EL (cell line): ENCODE measurements around the gene SNX14.
"Not testable (repeated sequence)": the region's sequence is repeated elsewhere in the genome, so short reads cannot be mapped to it uniquely, and the experiment has no call there.

ENCODE experiments used
- DNase-seq: peaks from one replicate; pipeline ENCODE4 v3.0.0-alpha.2; 2016

The SNX14 gene, protein sequence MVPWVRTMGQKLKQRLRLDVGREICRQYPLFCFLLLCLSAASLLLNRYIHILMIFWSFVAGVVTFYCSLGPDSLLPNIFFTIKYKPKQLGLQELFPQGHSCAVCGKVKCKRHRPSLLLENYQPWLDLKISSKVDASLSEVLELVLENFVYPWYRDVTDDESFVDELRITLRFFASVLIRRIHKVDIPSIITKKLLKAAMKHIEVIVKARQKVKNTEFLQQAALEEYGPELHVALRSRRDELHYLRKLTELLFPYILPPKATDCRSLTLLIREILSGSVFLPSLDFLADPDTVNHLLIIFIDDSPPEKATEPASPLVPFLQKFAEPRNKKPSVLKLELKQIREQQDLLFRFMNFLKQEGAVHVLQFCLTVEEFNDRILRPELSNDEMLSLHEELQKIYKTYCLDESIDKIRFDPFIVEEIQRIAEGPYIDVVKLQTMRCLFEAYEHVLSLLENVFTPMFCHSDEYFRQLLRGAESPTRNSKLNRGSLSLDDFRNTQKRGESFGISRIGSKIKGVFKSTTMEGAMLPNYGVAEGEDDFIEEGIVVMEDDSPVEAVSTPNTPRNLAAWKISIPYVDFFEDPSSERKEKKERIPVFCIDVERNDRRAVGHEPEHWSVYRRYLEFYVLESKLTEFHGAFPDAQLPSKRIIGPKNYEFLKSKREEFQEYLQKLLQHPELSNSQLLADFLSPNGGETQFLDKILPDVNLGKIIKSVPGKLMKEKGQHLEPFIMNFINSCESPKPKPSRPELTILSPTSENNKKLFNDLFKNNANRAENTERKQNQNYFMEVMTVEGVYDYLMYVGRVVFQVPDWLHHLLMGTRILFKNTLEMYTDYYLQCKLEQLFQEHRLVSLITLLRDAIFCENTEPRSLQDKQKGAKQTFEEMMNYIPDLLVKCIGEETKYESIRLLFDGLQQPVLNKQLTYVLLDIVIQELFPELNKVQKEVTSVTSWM

DNA sequence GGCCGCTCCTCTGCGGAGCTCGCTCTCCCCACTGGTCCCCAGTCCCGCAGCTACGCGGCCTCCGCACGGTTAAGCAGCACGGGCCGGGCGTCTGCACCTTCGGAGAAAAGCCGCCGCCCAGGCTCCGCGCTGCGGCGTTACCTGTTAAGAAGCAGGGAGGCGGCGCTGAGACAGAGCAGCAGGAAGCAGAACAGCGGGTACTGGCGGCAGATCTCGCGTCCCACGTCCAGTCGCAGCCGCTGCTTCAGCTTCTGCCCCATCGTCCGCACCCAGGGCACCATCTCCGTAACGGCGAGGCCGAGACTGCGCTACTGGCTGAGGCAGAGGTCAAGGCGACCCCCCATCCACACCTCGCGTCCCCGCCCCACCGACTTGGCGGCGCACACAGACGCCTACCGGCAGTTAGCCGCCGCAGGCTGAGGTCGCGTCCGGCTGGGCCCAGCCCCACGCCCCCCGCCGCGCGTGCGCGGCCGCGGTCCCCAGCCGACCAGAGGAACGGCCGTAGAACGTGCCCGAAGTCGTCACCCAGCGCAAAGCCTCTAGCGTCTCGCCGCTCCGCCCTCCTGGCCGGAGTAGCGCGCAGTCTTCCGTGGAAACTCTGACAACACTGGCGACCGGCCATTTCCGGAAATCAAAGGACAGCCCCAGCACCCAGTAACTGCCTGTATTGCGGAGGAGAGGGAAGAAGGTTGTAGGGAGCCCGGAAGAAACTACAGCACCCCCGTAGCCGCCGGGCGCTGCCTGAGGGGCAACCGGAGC lies at the start of gene SNX14:
TSS of gene SNX14 (minus strand) at position 421 of the 759 bp plus-strand sequence. CDS start at position 281, 140 bp downstream.
- DNase-seq: peak; percentile 98

DNA sequence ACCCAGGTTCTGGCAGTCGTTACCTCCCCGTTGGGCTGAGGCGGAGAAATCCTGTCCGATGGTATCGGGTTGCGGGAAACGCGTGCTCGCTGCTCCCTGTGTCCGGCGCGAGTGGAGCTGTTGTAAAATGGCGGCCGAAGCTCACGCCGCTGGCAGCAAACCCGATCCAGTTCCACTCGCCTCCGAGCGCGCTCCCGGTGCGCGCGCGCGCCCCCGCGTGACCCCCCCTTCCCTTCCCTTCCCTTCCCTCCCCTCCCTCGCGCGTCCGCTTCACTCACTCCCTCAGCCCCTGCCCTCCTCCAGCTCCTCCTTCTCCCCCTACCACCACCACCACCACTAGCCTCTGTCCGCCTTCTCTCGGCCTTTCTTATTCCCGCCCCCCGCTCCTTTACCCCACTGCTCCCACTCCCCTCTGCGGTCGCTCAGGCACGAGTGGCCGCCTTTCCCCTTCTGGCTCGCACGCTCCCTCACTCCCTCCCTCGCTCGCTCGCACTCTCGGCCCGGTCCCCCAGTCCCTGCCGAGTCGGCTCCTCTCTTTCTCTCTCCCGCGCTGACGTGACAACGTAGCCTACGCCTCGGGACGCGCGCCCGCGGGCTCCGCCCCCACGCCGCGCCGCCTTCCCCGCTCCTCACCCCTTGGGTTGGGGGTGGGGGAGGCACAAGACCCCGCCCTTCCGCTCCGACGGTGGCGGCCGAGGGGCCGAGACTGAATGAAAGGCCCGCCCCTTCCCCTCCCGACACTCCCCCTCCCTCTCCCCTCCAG lies 49.3 kb upstream of the SNX14 start, which contains the start of gene SYNCRIP:
TSS of gene SYNCRIP (minus strand) at position 113 of the 763 bp plus-strand sequence. CDS start 1,447 bp downstream, outside the sequence.
- peak; percentile 99 for DNase-seq

- DNase-seq: peak; percentile 47
These were observed 48.5 kb upstream of the SNX14 start for GRCh38 chr6:85641897-85642773.

GRCh38 chr6:85641522-85641896 lies 47.9 kb upstream of the SNX14 start:
- DNase-seq: peak; percentile 31

DNA sequence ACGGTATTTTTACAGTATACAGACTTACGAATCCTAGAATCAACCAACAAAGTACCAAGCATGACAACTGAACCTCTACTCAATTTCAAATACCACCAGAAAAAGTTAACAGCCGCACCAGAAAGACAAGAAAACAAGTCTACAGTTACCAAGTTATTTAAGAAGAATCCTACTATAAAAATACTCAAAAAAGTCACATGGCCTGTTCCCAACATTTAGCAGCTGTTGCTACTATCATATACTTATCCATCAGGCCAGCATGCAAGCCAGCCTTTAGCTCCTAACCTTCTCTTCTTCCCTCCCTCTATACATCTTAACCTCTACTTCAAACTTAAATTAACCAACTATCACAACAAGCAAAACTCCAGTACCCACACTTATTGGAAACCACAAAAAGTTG lies 47.2 kb upstream of the SNX14 start:
- DNase-seq: peak; percentile 7

DNA sequence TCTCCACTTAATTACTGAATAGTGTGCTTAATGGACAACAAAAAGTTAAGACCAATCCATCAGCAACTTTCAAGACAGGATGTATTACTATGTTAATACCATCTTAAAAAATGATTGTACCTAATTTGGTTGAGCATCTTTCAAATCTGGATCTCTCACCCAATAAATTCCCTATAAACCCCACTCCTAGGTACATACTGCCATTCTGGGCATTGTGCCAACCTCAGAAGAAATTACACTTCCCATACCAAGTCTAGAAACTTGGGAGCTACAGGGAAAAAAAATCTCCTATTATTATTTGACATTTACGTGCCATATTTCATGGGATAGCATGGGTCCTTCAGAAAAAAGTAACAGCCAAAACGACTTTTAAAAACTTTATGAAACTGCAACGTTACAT lies 43.9 kb upstream of the SNX14 start:
- peak; percentile 10 for DNase-seq

- no peak for DNase-seq
These were observed 38.7 kb upstream of the SNX14 start for GRCh38 chr6:85632164-85632942.

- DNase-seq: not testable (repeated sequence)
These were observed 37.5 kb upstream of the SNX14 start for GRCh38 chr6:85631117-85631516.

GRCh38 chr6:85628353-85628752 lies 34.7 kb upstream of the SNX14 start:
- DNase-seq: no peak

DNA sequence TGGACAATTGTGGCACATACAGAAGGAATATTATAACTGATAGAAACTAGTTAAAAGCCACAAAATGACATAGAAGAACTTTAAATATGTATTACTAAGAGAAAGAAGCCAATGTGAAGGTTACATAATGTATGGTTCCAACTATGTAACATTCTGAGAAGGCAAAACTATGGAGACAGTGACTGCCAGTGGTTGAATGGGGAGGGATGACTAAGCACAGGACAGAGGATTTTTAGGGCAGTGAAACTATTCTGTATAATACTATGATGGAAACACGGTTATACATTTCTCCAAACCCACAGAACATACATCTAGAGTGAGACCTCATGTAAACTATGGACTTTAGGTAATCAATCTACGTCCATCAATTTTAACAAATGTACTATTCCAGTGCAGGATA lies 26.6 kb upstream of the SNX14 start:
- peak; percentile 28 for DNase-seq

DNA sequence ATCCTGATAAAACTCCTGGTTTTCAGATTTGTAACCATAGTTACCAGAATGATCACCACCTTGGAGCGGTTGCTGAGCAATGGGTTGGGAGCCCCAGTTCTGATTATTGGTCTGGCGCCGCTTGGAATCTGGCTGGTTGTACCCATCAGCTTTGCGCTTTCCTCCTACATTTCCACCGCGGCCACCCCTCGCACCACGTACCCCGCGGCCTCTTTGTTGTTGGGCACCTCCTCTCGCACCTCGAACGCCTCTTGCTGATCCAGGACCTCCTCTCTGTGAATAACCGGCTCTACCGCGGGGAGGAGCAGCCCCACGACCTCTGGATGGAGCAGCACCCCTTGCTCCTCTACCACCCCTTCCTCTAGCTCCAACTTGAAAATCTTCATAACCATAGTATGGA lies 21.1 kb upstream of the SNX14 start:
- no peak for DNase-seq

GRCh38 chr6:85612690-85613474 lies 19.2 kb upstream of the SNX14 start:
- DNase-seq: no peak

- DNase-seq: no peak
These were observed 16.7 kb upstream of the SNX14 start for GRCh38 chr6:85610182-85610895.

GRCh38 chr6:85602100-85602499 lies 8.4 kb upstream of the SNX14 start:
- DNase-seq: no peak

- DNase-seq: no peak
These were observed 7.2 kb upstream of the SNX14 start for GRCh38 chr6:85600713-85601313.

DNA sequence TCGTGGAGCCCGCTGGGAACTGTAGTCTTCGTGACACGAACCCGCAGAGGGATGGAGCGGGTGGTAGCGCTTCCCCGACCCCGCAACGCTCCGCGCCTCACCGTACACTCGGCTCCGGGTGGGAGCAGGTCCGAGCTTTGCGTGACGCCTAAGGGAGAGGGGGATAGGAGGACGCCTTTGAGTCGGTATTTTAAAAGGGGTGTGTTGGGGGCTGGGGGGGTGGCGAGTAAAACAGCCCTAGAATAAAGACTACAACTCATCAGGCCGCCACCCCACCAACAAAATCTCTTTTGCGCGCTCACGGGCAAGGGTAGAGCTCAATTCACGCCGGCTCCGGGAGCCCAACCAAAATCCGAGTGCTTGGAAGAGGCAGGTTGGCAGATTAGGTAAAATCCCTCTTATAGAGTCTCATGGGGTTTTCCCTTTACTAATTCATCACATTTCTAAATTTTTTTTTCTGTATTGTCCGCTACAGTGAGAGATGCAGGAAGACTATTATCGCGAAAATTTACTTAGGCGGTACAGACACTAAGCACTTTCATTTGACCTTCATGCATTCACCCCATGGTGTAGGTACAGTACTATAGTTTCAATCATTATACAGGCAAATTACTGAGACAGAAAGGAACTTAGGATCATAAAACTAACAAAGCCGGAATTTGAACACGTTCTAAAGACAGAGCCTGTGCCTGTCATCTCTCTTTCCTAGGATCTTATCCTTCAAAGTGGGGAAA lies 706 bp upstream of the SNX14 start:
- DNase-seq: no peak

DNA sequence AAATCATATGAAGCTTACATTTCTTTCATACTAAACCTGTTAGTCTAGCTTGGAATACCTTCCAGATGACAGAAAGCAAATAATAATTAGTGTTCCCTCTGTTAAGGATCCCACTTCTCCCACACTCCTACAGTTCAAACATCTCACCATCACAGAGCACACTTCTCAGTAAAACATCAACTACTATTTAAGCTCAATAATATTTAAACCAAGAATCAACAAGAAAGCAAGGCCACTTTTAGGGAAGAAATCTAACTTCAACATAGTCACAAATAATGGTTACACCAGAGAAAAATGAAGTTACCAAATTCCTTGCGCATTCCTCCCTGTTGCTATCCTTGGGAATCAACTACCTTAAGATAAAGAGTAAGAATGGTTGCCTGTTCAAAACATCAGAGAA lies 1.6 kb downstream of the SNX14 start:
- DNase-seq: no peak

DNA sequence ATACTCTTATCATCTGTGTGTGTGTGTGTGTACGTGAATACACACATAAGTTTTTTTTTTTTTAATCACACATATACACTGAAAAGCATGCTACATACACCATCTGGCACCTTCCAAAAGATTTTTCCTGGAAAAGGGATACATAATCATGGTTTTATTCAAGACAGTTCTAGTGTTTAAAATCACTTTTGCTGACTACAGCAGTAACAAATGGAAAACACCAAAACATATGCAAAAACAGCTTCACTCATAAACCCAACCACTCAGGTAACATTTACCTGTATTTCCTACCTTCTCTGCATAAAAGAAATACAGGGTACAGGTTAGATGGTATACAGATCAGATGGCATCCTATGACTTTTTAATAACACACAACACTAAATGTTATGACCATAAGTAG lies 2.5 kb downstream of the SNX14 start:
- no peak for DNase-seq
